GM18868 (cell line): ENCODE measurements around the gene CLK3.
"Not testable (repeated sequence)": the region's sequence is repeated elsewhere in the genome, so short reads cannot be mapped to it uniquely, and the experiment has no call there.

ENCODE experiments used
- ATAC-seq: cut with Tn5 transposase; IDR thresholded peaks from one replicate; pipeline ENCODE4 v1.9.1; 2021; ENCODE audit warnings: mild to moderate bottlenecking, moderate library complexity; ENCODE audit not compliant: unreplicated experiment

The CLK3 gene

GRCh38 chr15:74641151-74641550 lies 25.5 kb downstream of the CLK3 start:
- no peak for ATAC-seq

- ATAC-seq, result no peak
Observed at GRCh38 chr15:74642348-74642733, 26.7 kb downstream of the CLK3 start.

DNA sequence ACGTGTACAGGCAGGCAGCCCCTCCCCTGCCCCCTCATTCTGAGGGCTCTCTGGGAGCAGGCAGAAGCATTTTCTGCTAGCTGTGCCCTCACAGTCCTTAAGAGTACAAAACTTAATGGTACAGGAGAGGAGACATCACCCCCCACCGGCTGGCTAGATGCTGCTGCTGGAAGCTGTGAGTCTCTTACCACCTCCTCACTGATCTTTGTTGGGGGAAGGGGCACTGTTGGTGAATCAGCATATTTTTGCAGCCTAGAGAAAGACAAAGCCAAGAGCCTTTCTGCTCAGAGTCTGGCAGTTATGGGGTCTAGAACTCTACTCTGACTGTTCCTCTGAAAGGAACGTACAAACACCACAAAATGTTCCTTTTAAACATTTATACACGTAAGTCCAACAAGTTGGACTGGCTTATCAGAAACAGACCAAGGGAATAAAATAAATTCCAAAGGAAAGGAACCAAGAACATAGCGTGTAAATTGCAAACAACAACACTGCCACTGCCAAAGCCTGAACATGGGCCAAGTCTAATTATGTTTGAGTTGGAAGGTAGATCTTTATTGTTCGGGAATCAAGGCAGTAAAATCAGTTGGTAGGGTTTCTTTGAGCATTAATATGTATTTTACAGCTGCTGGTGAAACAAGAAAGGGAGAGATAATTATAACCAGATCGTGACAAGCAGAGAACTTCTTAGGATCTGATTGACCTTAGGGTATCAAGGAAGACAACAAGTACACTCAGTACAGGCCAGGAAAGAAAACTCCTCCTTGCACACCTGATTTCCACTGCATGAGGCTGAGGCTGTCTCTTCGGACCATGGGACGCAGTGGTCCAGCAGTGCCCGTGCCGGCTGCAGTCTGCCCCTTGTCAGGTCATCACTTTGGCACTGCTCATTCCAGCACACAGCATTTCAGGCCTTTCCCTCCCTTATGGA lies 27.4 kb downstream of the CLK3 start:
- no peak for ATAC-seq

DNA sequence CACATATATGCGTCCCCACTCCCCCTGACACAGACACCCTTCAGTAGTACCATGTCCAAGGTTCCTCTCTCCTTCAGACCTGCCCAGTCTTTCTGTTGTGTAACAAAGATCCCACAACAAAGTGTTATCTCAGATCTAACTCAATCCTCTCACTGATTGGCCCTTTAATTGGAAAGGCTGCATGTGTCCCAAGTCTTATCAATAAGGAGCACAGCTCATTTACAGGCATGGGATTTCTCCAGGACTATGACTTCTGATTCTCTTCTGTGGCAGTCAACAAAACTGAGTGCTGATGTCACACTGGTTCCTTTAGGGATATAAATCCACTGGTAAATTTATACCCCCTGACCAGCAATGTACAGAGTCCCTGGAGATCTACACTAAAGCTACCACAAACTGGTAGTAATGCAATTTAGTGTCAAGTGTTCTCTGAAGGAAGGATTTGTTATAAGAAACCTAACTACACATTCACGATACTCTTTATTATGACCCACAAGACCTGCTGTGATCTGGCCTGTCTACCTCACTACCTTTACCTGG lies 28.1 kb downstream of the CLK3 start:
- ATAC-seq, result no peak

GRCh38 chr15:74646480-74646879 lies 30.8 kb downstream of the CLK3 start:
- no peak for ATAC-seq

DNA sequence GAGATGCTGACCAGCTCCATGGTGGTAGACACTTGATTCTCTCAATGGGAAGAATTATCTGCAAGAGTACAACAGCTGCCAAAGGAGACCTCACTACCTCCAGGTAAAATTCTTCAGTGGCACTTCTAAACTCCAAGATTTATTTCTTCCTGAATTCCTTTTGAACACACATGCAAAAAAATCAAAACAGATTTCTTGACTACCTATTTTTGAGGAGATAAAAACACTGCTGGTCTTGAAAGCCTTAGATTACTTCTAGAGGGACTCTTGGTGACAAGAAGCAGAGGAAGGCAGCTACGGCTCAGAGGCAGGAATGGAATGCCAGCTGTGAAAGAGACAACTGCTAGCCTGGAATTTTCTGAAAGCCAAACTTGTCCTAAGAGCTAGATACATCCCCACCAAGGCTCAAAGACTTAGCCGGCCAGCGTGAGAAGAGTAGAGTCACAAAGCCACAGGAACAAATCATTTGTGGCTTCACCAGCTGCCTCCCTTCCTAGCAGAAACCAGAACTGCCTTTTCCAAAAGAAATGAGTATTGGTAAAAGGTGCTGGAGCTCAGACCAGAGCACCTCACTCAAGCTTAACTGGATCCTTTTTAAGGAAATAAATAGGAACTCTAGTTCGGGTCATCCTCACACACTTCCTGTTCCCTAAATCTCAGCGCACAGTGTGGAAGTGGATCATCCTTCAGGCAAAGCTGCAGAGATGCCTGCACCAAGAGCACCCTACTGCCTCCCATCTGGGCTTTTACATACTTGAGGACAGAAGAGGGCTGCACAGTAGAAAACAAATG lies 32.6 kb downstream of the CLK3 start:
- ATAC-seq, result no peak

GRCh38 chr15:74651242-74651741 lies 35.7 kb downstream of the CLK3 start:
- no peak for ATAC-seq

DNA sequence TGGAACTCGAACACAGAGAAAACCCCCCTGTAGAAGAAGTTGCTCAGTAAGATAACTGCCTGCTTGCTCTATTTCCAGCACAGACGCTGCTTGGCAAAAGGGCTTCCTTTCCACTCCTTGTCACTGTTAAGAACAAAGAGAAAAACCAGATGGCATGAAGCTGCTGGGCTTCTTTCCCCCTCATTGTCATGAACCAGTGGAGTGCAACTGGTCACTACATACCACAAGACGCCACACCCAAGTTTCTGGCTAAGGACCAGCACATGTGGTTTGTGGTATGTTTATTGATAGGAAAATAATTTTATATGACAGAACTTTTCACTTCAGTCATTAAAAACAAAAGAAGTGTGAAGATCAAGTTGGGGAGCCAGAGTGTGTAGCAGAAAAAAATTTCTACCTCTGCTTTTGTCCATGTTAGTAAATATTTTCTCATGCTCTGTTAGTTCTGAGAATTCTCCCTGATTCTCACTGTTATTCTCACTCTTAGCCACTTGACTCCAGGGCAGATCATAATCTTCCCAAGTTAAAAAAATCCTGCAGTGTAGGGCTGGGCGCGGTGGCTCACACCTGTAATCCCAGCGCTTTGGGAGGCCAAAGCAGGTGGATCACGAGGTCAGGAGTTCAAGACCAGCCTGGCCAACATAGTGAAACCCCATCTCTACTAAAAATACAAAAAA lies 37.9 kb downstream of the CLK3 start:
- no peak for ATAC-seq

- ATAC-seq, result no peak
Observed at GRCh38 chr15:74655424-74655823, 39.8 kb downstream of the CLK3 start.

GRCh38 chr15:74656935-74657535 lies 41.4 kb downstream of the CLK3 start:
- no peak for ATAC-seq

DNA sequence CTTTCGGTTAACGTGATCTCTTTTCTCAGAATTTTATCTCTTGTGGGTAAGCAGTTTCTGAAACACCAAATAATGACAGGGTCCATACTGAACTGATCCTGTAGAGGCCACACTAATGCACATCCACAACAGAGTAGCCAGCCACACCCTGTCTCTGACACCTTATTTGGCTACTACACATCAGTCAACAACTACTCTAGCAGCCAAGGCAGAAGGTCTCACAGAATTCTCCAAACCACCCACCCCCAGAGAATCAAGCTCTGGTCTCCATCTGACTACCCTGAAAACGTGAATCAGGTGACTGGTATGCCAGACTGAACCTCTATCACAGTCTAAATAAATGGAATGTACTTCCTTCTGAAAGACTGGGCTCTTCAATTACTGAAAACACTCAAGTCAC lies 42.2 kb downstream of the CLK3 start:
- ATAC-seq, result no peak

DNA sequence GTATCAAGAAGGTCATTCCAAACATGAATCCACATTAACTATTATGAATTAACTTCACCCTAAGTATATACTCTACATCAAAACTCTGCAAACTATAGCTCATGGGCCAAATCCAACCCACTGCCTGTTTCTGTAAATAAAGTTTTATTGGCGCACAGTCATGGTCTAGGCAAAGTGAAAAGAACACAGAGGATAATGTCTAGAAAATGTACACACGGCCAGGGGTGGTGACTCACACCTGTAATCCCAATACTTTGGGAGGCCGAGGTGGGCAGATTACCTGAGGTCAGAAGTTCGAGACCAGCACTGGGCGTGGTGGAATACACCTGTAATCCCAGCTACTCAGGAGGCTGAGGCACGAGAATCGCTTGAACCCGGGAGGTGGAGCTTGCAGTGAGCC lies 45.6 kb downstream of the CLK3 start:
- not testable (repeated sequence) for ATAC-seq

GRCh38 chr15:74662064-74662860 lies 46.6 kb downstream of the CLK3 start:
- ATAC-seq, result no peak

- no peak for ATAC-seq
Observed at GRCh38 chr15:74663303-74664027, 47.8 kb downstream of the CLK3 start.

GRCh38 chr15:74664028-74664616 lies 48.5 kb downstream of the CLK3 start:
- no peak for ATAC-seq

DNA sequence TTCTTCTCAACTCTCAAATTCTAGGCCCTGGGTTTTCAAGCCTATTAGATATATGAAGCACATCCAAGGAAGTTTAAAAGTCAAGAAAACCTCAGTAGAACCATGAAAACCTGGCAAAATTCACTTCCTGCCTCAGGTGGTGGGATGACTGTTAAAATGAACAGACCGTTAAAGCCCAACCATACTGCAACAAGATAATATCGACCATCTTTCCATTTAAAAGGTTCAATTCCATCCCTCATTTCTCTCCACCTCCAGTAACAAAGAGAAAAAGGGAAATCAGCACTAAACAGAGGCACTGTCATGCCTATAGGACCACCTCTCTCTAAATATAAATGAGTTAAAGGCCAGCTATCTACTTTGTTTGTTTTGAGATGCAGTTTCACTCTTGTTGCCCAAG lies 49.0 kb downstream of the CLK3 start:
- ATAC-seq, result no peak

GRCh38 chr15:74667975-74668374 lies 52.3 kb downstream of the CLK3 start:
- no peak for ATAC-seq

- ATAC-seq, result no peak
Observed at GRCh38 chr15:74669627-74670026, 54.0 kb downstream of the CLK3 start.

- no peak for ATAC-seq
Observed at GRCh38 chr15:74674161-74674560, 58.5 kb downstream of the CLK3 start.
